ENCODE results near the gene PRKN. TPM values are rescaled to one million over a fixed set of nuclear protein-coding genes. Genes with fewer than 3 reads are reported as not detected.

The PRKN gene
- total and polyA plus RNA-seq, 2 experiments from 2014 or later = 2.3 to 3.9 TPM

DNA sequence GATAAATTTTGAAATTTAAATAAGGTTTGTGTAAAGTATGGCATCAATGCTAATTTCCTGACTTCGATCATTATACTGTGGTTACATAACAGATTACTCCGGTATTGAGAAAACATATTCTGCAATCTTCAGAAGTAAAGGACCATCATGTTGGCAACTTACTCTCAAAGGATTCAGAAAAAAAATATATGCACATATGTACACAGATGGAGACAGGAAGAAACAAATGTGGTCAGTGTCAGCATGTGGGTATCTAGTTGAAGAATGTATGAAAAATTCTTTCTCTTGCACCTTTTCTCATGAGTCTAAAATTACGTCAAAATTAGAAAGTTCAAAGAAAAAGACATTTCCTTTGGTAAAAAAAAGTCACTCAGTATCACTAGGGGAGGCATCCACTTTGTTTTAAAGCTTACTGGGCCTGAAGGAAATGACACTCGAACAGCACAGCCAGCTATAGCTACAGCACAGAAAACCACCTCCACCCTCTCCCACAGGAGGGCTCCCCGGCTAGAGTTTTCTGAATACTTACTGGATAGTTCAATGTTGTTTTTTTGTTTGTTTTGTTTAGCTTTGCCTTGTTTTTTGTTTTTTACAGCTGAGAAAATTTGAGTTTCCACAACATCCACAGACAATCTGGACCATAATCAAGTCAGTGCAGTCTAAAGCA is 1136.5 kb downstream of the PRKN start:
- Histone ChIP-seq H3K4me2 (no peak overlapping the region), H3K9me2 (replicated peaks; ENCODE audit: insufficient read depth) (no peaks in the 10 kb centered on the region), H3K4me3 (no peak overlapping the region), H3K9me3 (ENCODE audit: low read depth) (no peaks in the 10 kb centered on the region), H3K27me3 (no peaks in the 10 kb centered on the region), H3K36me3 (replicated peaks; ENCODE audit: insufficient read depth, low read depth) (no peaks in the 10 kb centered on the region), H4K20me1 (ENCODE audit: insufficient read depth, poor library complexity, severe bottlenecking) (no peaks in the 10 kb centered on the region), H3K27ac (no peak overlapping the region), H3K4me1 (ENCODE audit: insufficient read depth) (no peaks in the 10 kb centered on the region), H3K79me2 (no peaks in the 10 kb centered on the region), H2AFZ (no peak overlapping the region)
- 71% methylated on average over 5 of the region's 5 CpGs for WGBS (ENCODE audit: low lambda C conversion rate, missing lambda C conversion rate)
- no peak for TF ChIP-seq EZH2 (IDR thresholded peaks at IDR 0.05; ENCODE audit: borderline replicate concordance)
- no peak for TF ChIP-seq CTCF (IDR thresholded peaks at IDR 0.05; ENCODE audit: poor library complexity)
- no peak for TF ChIP-seq EZH2phosphoT487 (IDR thresholded peaks at IDR 0.05; ENCODE audit: low read depth, severe bottlenecking, unreplicated experiment)
- DNase-seq (ENCODE audit: low spot score) = no peak

GRCh38 chr6:161586887-161587286 is 1140.7 kb downstream of the PRKN start:
- Histone ChIP-seq H3K4me2 (no peak overlapping the region), H3K36me3 (replicated peaks; ENCODE audit: insufficient read depth, low read depth) (no peaks in the 10 kb centered on the region), H3K4me3 (no peak overlapping the region), H3K9me3 (ENCODE audit: low read depth) (no peaks in the 10 kb centered on the region), H3K79me2 (no peaks in the 10 kb centered on the region), H3K27ac (no peak overlapping the region), H3K27me3 (no peaks in the 10 kb centered on the region), H3K9me2 (replicated peaks; ENCODE audit: insufficient read depth) (no peaks in the 10 kb centered on the region), H4K20me1 (ENCODE audit: insufficient read depth, poor library complexity, severe bottlenecking) (no peaks in the 10 kb centered on the region), H3K4me1 (ENCODE audit: insufficient read depth) (no peaks in the 10 kb centered on the region), H2AFZ (no peak overlapping the region)
- DNase-seq (ENCODE audit: low spot score) = no peak
- no peak for TF ChIP-seq EZH2 (IDR thresholded peaks at IDR 0.05; ENCODE audit: borderline replicate concordance)
- TF ChIP-seq CTCF (IDR thresholded peaks at IDR 0.05; ENCODE audit: poor library complexity) = no peak
- TF ChIP-seq EZH2phosphoT487 (IDR thresholded peaks at IDR 0.05; ENCODE audit: low read depth, severe bottlenecking, unreplicated experiment) = no peak
- 54% methylated on average over 2 of the region's 2 CpGs for WGBS (ENCODE audit: low lambda C conversion rate, missing lambda C conversion rate)

DNA sequence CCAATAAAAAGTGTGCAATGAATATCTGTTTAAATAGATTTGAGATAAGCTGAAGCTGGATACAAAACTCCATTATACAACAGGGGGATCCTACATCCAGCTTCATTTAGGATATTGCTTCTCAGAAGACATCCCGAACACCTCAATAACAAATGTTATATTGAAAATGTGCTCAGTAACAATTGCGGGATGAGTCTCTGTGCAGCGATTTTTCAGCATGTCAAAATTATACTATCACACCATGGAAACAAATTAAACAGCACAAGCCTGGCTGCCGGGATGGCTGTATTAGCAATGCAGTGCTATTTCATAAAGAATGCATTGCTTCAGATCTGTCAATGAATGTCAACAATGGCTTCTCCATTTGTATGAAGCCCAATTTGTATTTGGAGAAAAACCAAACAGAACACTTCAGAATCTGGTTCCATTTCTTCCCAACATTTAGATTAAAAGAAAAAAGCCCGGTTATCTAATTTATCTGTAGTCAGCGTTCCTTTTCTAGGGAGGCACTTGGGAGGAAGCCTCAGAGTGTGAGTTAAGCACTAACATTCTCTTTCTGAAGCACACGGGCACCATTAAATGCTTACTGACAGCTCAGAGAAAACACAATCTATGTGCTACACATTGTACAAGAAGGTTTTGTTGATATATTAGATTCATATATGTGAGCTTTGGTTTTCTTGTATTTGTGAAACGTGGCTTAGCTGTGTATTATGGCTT is 1142.8 kb downstream of the PRKN start:
- 90% methylated on average over 8 of the region's 8 CpGs for whole genome bisulfite sequencing (ENCODE audit: low lambda C conversion rate, missing lambda C conversion rate)
- no peak for DNase-seq (ENCODE audit: low spot score)
- no peak for TF ChIP-seq EZH2phosphoT487 (IDR thresholded peaks at IDR 0.05; ENCODE audit: low read depth, severe bottlenecking, unreplicated experiment)
- TF ChIP-seq CTCF (IDR thresholded peaks at IDR 0.05; ENCODE audit: poor library complexity) = no peak
- TF ChIP-seq EZH2 (IDR thresholded peaks at IDR 0.05; ENCODE audit: borderline replicate concordance) = no peak
- H3K27ac ChIP-seq = no peak overlapping the region
- no peak overlapping the region for H2AFZ ChIP-seq
- no peaks in the 10 kb centered on the region for H3K9me3 ChIP-seq (ENCODE audit: low read depth)
- H3K79me2 ChIP-seq = no peaks in the 10 kb centered on the region
- H3K4me3 ChIP-seq = no peak overlapping the region
- no peak overlapping the region for H3K4me2 ChIP-seq
- H3K9me2 ChIP-seq (replicated peaks; ENCODE audit: insufficient read depth) = no peaks in the 10 kb centered on the region
- no peaks in the 10 kb centered on the region for H3K27me3 ChIP-seq
- H4K20me1 ChIP-seq (ENCODE audit: insufficient read depth, poor library complexity, severe bottlenecking) = no peaks in the 10 kb centered on the region
- no peaks in the 10 kb centered on the region for H3K4me1 ChIP-seq (ENCODE audit: insufficient read depth)
- no peaks in the 10 kb centered on the region for H3K36me3 ChIP-seq (replicated peaks; ENCODE audit: insufficient read depth, low read depth)
